Suprapubic skin (tissue), 4 donors: ENCODE data around the gene NELL1. TPM values are rescaled to one million over a fixed set of nuclear protein-coding genes. Genes with fewer than 3 reads are reported as not detected.

Source experiments
- DNase-seq, 2 donors: peaks; one replicate each; pipeline ENCODE4 v3.0.0-alpha.2; 2019; ENCODE audit warnings: low spot score in 2 of 2
- H3K27ac ChIP-seq: fragments of 200-600 bp; sonication (generic); one replicate; pipeline ENCODE4 v1.5.1; 2019
- H3K27me3 ChIP-seq: fragments of 200-600 bp; sonication (generic); one replicate; pipeline ENCODE4 v1.5.1; 2019
- H3K36me3 ChIP-seq: fragments of 200-600 bp; sonication (generic); one replicate; pipeline ENCODE4 v1.5.1; 2019
- H3K4me1 ChIP-seq: fragments of 200-600 bp; sonication (generic); one replicate; pipeline ENCODE4 v1.5.1; 2019
- H3K4me3 ChIP-seq: fragments of 200-600 bp; sonication (generic); one replicate; pipeline ENCODE4 v1.5.1; 2019; ENCODE audit warnings: mild to moderate bottlenecking
- H3K9me3 ChIP-seq: fragments of 200-600 bp; sonication (generic); one replicate; pipeline ENCODE4 v1.5.1; 2019
- EP300 ChIP-seq: sonication (generic); formaldehyde crosslinking; IDR thresholded peaks from one replicate; pipeline ENCODE4 v1.6.1; 2017; ENCODE audit warnings: antibody characterized with exemption
- POLR2A ChIP-seq, 2 donors: fragments of 450-650 bp; IDR thresholded peaks; one replicate each; pipeline ENCODE4 v1.6.1; 2017; ENCODE audit warnings: antibody characterized with exemption in 2 of 2, mild to moderate bottlenecking in 2 of 2, moderate library complexity in 2 of 2
- POLR2AphosphoS5 ChIP-seq, 3 donors: sonication (generic); formaldehyde crosslinking; IDR thresholded peaks; one replicate each; pipeline ENCODE4 v1.6.1; 2017; ENCODE audit warnings: antibody characterized with exemption in 3 of 3
- whole genome bisulfite sequencing: methylation state at CpG from one replicate; pipeline ENCODE4 v1.1.5; 2018; 5-methylcytosine and 5-hydroxymethylcytosine counted together
- total RNA-seq, 4 donors: library from RNA; depleted of rRNA; stranded (reverse); fragments of >200 nt; gene quantifications; one replicate each; pipeline ENCODE4 v1.1.0, GENCODE V29; 2016
- TF ChIP-seq, protein P1 (sequence below), 2 donors: fragments of 200-600 bp in 1 of 2; fragments of 450-650 bp in 1 of 2; sonication (generic) in 1 of 2; IDR thresholded peaks; one replicate each; pipeline ENCODE4 v1.5.1; 2016 to 2019; ENCODE audit warnings: antibody characterized with exemption in 2 of 2, mild to moderate bottlenecking in 1 of 2, moderate library complexity in 1 of 2

NELL1 gene
- total RNA-seq, 4 donors from 2014 or later: 0.18 to 3.9 TPM; not detected in 2

DNA sequence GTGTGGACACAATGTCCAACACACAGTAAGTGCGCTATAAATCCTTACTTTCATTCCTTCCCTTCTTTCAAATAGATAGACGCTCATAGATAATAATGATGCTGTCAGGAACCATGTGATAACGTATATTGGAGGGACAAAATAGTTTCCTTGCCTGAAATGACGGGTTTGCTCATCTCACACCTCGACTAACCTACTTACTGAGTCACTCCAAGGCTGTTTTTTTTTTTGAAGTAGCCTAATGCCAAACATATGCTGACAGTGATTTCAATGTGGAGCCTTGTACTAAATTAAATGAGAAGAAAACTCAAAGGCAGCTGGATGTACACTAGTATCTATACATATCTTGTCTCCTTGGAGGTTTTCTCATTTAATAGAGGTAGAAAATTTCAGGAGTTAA lies 400.5 kb downstream of the NELL1 start:
- no peak for TF ChIP-seq EP300
- TF ChIP-seq POLR2A (IDR thresholded peaks at IDR 0.05): no peak
- TF ChIP-seq, protein P1, sequence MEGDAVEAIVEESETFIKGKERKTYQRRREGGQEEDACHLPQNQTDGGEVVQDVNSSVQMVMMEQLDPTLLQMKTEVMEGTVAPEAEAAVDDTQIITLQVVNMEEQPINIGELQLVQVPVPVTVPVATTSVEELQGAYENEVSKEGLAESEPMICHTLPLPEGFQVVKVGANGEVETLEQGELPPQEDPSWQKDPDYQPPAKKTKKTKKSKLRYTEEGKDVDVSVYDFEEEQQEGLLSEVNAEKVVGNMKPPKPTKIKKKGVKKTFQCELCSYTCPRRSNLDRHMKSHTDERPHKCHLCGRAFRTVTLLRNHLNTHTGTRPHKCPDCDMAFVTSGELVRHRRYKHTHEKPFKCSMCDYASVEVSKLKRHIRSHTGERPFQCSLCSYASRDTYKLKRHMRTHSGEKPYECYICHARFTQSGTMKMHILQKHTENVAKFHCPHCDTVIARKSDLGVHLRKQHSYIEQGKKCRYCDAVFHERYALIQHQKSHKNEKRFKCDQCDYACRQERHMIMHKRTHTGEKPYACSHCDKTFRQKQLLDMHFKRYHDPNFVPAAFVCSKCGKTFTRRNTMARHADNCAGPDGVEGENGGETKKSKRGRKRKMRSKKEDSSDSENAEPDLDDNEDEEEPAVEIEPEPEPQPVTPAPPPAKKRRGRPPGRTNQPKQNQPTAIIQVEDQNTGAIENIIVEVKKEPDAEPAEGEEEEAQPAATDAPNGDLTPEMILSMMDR (IDR thresholded peaks at IDR 0.05): no peak
- no peak for TF ChIP-seq POLR2AphosphoS5 (IDR thresholded peaks at IDR 0.05)
- 52% methylated on average over 5 of the region's 5 CpGs for WGBS
- Histone ChIP-seq H3K27ac (no peak overlapping the region), H3K36me3 (no peaks in the 10 kb centered on the region), H3K9me3 (no peaks in the 10 kb centered on the region), H3K4me3 (no peak overlapping the region), H3K27me3 (no peaks in the 10 kb centered on the region), H3K4me1 (no peaks in the 10 kb centered on the region)
- DNase-seq: no peak

DNA sequence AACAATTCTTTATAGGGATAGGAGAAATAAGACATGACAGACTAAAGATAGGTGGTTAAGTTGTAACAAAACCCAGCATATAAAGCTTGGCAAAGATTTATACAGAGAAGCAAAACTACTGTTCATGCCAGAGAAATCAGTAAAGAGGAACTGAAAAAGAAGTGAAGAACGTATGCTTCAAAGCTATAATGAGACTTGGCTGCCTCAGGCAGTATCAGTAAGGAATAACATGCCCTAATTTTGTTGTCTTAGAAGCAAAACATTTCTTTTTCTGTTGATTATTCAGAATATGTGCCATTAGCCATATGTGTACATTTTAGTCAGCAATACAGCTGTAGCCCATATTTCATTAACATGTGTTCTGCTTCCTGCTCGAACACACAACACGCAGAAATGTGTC lies 403.2 kb downstream of the NELL1 start:
- H3K4me3 ChIP-seq: no peak overlapping the region
- H3K27ac ChIP-seq: no peak overlapping the region
- no peaks in the 10 kb centered on the region for H3K27me3 ChIP-seq
- no peaks in the 10 kb centered on the region for H3K36me3 ChIP-seq
- no peaks in the 10 kb centered on the region for H3K4me1 ChIP-seq
- TF ChIP-seq POLR2AphosphoS5 (IDR thresholded peaks at IDR 0.05) (no peak), EP300 (no peak), POLR2A (IDR thresholded peaks at IDR 0.05) (no peak)
- TF ChIP-seq, protein P1 (IDR thresholded peaks at IDR 0.05): no peak
- 30% methylated on average over 3 of the region's 3 CpGs for WGBS
- no peak for DNase-seq
- no peaks in the 10 kb centered on the region for H3K9me3 ChIP-seq

DNA sequence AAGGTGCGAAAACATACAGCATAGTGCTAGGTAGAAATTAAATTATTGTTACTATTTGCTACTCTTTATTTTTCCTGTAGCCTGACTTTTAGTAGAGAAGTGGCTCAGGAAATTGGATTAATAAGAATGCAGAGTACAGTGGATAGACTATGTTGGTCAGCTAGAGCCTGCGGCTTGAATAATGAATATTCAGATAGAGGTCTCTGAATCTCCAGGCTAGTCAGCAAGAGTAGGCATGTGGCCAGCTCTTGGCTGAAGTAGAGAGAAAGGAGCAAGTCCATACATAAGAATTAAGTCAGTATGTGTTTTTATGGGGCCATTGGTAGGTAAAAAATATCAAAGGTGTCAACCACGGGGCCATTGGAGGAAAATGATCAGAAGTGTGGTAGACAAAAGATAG lies 413.5 kb downstream of the NELL1 start:
- DNase-seq: no peak
- no peaks in the 10 kb centered on the region for H3K27me3 ChIP-seq
- 90% methylated on average over 3 of the region's 3 CpGs for WGBS
- H3K27ac ChIP-seq: no peak overlapping the region
- no peak overlapping the region for H3K4me3 ChIP-seq
- H3K4me1 ChIP-seq: no peaks in the 10 kb centered on the region
- TF ChIP-seq EP300: no peak
- TF ChIP-seq, protein P1 (IDR thresholded peaks at IDR 0.05): no peak
- no peak for TF ChIP-seq POLR2AphosphoS5 (IDR thresholded peaks at IDR 0.05)
- no peak for TF ChIP-seq POLR2A (IDR thresholded peaks at IDR 0.05)
- H3K36me3 ChIP-seq: no peaks in the 10 kb centered on the region
- H3K9me3 ChIP-seq: no peaks in the 10 kb centered on the region

DNA sequence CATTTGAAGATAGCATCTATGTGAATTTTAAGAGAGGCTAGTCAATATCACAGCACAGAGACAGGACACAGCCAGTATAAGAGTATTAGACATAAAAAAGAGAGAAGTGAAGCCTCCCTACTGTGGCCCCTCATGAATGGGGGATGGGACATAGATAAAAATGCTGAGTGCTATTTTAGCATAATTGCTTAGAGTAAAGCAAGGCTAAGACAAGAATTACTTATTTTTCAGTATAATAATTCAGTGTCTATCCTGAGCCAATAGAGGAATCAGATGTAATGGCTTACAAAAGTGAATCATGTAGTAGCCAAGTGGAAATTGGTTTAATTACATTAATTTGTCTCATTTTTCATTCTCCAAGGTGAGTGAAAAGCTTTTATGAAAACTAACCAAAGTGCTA lies 419.5 kb downstream of the NELL1 start:
- H3K4me3 ChIP-seq: no peak overlapping the region
- H3K9me3 ChIP-seq: no peaks in the 10 kb centered on the region
- no peaks in the 10 kb centered on the region for H3K4me1 ChIP-seq
- H3K27ac ChIP-seq: no peak overlapping the region
- no peak for DNase-seq
- H3K36me3 ChIP-seq: no peaks in the 10 kb centered on the region
- H3K27me3 ChIP-seq: no peaks in the 10 kb centered on the region
- TF ChIP-seq EP300: no peak
- TF ChIP-seq, protein P1 (IDR thresholded peaks at IDR 0.05): no peak
- TF ChIP-seq POLR2A (IDR thresholded peaks at IDR 0.05): no peak
- no peak for TF ChIP-seq POLR2AphosphoS5 (IDR thresholded peaks at IDR 0.05)

DNA sequence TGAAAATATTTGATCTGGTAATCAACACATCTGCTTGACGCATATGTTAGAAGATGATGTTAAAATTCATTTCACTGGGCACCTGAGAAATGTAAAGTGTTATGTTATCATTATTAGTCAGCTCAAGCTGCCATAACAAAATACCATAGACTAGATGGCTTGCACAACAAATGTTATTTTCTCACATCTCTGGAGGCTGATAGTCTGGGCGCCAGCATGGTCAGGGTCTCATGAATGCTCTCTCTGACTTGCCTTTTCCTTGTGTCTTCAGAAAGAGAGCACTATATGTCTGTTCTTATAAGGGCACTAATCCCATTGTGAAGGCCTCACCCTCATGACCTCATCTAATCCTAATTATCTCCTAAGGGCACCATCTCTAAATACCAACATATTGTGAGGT lies 435.3 kb downstream of the NELL1 start:
- Histone ChIP-seq H3K27ac (no peak overlapping the region), H3K4me1 (no peaks in the 10 kb centered on the region), H3K9me3 (no peaks in the 10 kb centered on the region), H3K27me3 (no peaks in the 10 kb centered on the region), H3K36me3 (no peaks in the 10 kb centered on the region), H3K4me3 (no peak overlapping the region)
- no peak for DNase-seq
- WGBS: 85% methylated on average over 2 of the region's 2 CpGs
- TF ChIP-seq POLR2A (IDR thresholded peaks at IDR 0.05) (no peak), EP300 (no peak), POLR2AphosphoS5 (IDR thresholded peaks at IDR 0.05) (no peak)
- TF ChIP-seq, protein P1 (IDR thresholded peaks at IDR 0.05): no peak
